C4-2B (cell line): ENCODE data around the gene MRPL50.

Source experiments
- CTCF ChIP-seq: fragments of 450-650 bp; conservative IDR thresholded peaks from 2 replicates; pipeline ENCODE4 v1.5.1; 2017; ENCODE audit warnings: mild to moderate bottlenecking
- ZFX ChIP-seq: fragments of 450-650 bp; IDR thresholded peaks from 2 replicates; pipeline ENCODE4 v1.6.1; 2017

GRCh38 chr9:101342595-101342994 lies 55.8 kb downstream of the MRPL50 start:
- TF ChIP-seq CTCF: no peak
- TF ChIP-seq ZFX: no peak
